Astrocyte of the spinal cord (primary cell): ENCODE measurements around the gene CWC25.

Experiments
- DNase-seq: peaks from one replicate; pipeline ENCODE4 v3.0.0; 2011; ENCODE audit warnings: low read depth, low spot score
- H3K4me3 ChIP-seq: 2 replicates; pipeline ENCODE4 v1.5.1; 2011; ENCODE audit warnings: low read depth, mild to moderate bottlenecking, low read length, moderate library complexity
- CTCF ChIP-seq: IDR thresholded peaks from 2 replicates; pipeline ENCODE4 v1.5.1; 2012; ENCODE audit warnings: low read depth, mild to moderate bottlenecking, low read length, inconsistent platforms
- in situ Hi-C: cut with HindIII; loops from 2 replicates; pipeline ENCODE4 v1.10.0; 2017; ENCODE audit warnings: low sequenced_read_pairs

Gene CWC25

GRCh38 chr17:38824899-38825761, at the start of gene CWC25:
CWC25 (minus strand) TSS chr17:38825321; CDS start chr17:38825183, 138 bp downstream.
- in situ Hi-C loops, result no loop called here
- no peak for TF ChIP-seq CTCF

GRCh38 chr17:38873640-38874380, 48.7 kb upstream of the CWC25 start:
- no peak overlapping the region for H3K4me3 ChIP-seq
- no peak for TF ChIP-seq CTCF
- no peak for DNase-seq
- in situ Hi-C loops, result no loop called here

More at GRCh38 chr17:38824899-38825761, at the start of gene CWC25:
- peak within 1 kb of the TSS; percentile 99 for H3K4me3 ChIP-seq
- peak; percentile 99 for DNase-seq

DNA sequence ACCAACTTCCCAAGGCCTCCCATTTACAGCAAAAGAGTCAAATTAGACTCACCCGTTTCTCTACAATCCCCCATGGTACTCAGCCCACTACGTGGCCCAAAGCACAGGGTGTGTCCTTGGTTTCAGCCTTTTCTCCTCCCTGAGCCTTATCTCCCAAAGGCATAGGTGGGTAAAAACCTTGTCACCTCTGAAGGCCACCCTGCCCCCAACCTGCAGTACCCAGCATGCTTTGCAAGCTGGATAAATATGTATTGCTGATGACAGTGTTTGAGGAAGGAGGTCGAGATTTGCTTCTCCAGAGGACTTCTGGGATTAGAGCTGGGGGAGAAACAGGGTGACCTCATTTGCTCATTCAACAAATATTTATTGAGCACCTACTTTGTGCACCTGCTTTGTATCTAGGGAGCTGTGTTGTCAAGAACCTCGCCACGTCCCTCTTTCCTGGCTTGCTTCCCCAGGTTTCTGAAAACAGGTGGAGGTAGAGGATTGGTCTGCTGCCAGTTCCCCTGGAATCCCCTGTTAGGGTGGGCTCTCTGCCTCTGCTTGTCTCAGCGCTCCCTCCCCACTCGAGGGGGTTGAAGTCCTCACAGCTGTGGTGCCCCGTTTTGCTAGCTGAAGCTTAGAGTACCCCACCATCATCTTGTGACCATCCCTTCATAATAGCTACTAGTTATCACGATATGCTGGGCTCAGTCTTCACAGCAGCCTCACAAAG, 47.7 kb upstream of the CWC25 start:
- in situ Hi-C loops, result no loop called here
- H3K4me3 ChIP-seq, result no peak overlapping the region
- no peak for TF ChIP-seq CTCF
- no peak for DNase-seq

- no peak for TF ChIP-seq CTCF
- no peak for DNase-seq
- peak overlapping the region; percentile 97 for H3K4me3 ChIP-seq
- in situ Hi-C loops, result no loop called here
These were observed 46.9 kb upstream of the CWC25 start for GRCh38 chr17:38872027-38872511.

DNA sequence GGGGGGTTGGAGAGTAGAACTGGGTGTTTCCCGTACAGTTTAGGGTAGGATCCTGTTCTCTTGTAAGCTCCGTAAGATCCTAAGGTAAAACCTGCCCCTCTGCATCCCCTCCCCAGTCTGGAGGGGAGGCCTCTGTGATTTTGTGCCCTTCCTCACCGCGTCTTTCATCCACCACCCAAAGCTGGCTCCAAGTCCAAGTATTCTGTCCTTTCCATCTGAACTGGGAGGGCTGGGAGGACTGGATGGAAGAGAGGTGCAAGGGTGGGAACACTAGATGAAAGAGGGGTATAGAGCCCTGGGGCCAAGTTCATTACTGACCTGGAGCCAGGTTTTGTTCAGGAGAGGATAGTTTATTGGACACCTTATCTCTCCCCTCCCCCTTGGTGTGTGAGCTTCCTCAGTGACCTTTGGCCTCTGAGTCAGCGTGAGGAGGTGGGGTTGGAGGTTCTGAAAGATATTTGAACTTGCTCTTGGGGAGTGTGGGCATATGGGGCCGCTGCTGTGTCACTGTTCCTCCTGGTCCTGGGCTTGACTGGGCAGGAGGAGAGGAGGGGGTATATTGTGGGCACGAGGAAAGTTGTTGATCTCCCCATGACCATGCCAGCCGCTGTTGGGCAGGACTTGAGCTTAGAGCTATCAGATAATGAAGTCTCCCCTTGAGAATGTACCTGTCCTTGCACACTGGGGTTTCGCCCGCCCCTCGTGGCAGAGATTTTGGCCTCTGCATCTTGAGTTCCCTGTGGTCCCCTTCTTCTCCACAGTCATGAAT, 46.3 kb upstream of the CWC25 start:
- DNase-seq, result peak; percentile 75
- in situ Hi-C loops, result no loop called here
- peak overlapping the region; percentile 97 for H3K4me3 ChIP-seq
- peak; percentile 16 for TF ChIP-seq CTCF
